GM18505 (cell line): ENCODE results near the gene SLC29A4.

Source experiments
- ATAC-seq: cut with Tn5 transposase; IDR thresholded peaks from one replicate; pipeline ENCODE4 v1.9.1; 2021; ENCODE audit not compliant: unreplicated experiment
- POLR2A ChIP-seq: IDR thresholded peaks from 4 replicates; pipeline ENCODE4 v1.6.1; 2011; ENCODE audit warnings: borderline replicate concordance; ENCODE audit not compliant: insufficient read depth, insufficient read length; ENCODE audit errors: extremely low read depth

The SLC29A4 gene

GRCh38 chr7:5343884-5344283 lies 61.1 kb downstream of the SLC29A4 start:
- no peak for TF ChIP-seq POLR2A
- no peak for ATAC-seq

DNA sequence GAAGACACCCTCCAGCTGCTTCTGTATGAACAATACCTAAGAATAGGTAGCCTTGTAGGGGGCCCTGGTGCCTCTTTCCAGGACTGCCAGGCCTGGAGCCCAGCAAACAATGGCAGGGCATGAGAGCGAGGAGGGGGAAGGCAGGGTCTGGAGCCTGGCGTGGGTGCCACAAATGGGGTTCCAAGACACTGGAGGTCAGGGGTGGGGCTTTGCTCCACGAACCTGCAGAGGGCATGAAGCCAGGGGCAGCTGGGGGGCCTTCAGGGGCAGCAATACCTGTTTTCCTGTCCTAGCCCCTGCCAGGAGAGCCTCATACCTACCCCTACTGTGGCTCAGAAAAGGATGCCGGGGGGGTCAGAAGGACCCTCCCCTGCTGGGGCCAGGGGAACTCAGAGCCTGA lies 61.6 kb downstream of the SLC29A4 start:
- no peak for ATAC-seq
- no peak for TF ChIP-seq POLR2A

DNA sequence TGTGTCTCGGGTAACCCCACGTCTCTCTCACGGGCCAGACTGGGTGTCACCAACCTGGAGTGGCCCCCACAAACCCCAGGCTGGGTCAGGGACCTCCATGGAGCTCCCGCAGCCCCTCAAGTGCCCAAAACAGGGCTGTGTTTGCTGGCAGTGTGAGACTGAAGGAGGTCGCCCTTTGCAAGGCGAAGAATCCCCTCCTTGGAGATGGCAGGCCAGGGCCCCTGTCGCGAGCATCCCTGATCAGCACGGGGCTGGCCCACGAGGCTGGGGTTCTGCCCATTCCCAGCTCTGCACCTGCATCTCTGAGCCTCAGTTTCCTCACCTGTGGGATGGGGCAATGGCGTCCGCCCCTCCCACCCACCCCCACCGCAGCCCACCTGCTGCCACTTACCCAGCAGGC lies 62.4 kb downstream of the SLC29A4 start:
- ATAC-seq, result no peak
- TF ChIP-seq POLR2A, result no peak

DNA sequence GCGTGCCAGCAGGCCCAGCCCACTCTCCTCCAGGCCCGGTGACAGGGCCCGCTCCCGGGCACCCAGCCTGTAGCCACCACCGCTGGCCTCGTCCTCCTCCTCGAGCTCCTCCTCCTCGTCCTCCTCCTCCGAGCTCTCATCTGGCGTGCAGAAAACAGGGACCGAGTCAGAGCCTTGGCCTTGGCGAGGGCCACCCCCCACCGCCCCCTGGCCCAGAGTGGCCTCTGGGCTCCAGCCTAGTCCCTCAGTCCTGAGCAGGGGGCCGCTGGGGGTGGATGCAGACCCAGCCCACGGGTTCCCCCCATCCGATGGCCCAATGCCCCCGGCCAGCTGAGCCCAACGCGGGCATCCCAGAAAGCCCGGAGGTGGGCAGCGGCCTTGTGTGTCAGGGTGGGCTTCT lies 62.9 kb downstream of the SLC29A4 start:
- ATAC-seq, result no peak
- no peak for TF ChIP-seq POLR2A

DNA sequence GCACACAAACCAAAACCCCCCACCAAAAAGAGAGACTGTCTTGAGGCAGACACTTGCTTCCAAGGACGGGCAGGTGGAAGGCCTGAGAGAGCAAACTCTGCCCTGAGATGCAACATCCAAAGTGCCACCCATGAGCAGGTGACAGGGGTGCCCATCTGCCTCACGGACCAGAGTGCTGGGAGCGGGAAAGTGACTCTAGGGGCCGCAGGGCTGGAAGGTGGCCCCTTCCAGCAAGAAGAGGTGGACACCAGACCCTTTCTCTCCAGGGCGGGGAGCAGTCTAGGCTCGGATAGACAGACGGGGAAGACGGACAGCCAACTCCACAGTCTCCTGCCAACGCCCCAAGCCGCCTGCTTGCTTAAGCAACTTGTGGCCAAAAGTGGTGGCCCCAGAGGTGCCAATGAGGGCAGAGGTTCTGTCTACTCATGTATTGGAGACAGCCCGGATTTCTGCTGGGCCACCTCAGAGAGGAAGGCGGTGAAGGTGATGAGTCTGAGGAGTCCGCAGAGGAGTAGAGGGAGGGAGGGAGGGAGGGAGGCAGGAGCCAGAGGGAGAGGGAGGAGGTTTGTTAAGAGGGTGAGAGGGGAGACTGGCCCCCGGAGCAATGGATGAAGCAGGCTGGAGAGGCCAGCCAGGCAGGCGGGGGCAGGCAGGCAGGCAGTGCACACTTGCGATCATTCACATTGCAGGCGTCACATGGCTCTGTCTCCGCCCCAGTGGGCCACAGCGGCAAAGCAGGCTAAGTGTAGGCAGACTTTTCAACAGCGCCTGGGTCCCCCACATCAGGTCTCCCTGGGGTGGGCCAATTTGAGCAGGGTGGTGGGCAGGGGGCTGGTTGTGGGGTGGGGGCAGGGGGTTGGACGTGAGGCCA lies 65.6 kb downstream of the SLC29A4 start:
- ATAC-seq, result no peak
- no peak for TF ChIP-seq POLR2A

GRCh38 chr7:5349005-5349380 lies 66.2 kb downstream of the SLC29A4 start:
- ATAC-seq, result no peak
- no peak for TF ChIP-seq POLR2A

DNA sequence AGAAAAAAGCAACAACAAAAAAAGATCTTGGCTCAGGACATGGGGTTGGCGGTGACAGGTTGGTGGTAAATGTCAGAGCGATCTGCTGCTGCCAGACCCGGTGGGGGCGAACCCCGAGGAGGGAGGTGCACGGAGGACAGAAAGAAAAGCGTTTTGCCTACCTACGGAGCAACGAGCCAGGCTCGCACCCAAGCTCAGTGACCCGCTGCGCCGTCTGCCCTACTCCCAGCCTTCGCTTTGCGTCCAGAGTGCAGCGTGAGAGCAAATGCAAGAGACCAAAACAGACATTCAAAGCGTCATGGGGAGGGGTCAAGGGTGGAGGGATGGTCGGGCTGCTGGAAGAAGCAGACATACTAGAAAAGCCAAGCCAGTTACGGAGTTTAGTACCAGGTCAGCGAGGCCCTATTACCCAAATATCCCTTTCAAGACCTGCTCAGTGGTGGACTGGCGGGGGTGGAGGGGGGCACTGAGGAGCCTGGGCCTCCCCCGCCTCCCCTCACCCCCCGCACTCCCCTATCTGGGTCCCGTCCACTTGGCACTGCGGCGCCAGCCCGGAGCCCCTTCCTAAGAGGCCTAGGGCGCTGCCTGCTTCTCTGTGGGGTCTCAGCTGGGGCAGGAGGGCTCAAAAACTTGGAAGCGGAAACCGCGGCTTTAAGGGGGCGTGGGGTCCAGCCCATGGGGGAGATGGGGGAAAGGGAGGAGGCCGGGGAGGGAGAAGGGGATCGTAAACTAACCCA lies 66.9 kb downstream of the SLC29A4 start:
- TF ChIP-seq POLR2A, result no peak

GRCh38 chr7:5350174-5350463 lies 67.4 kb downstream of the SLC29A4 start:
- TF ChIP-seq POLR2A, result no peak
- ATAC-seq, result no peak

More for the DNA sequence above, 66.9 kb downstream of the SLC29A4 start:
- ATAC-seq, result no peak

DNA sequence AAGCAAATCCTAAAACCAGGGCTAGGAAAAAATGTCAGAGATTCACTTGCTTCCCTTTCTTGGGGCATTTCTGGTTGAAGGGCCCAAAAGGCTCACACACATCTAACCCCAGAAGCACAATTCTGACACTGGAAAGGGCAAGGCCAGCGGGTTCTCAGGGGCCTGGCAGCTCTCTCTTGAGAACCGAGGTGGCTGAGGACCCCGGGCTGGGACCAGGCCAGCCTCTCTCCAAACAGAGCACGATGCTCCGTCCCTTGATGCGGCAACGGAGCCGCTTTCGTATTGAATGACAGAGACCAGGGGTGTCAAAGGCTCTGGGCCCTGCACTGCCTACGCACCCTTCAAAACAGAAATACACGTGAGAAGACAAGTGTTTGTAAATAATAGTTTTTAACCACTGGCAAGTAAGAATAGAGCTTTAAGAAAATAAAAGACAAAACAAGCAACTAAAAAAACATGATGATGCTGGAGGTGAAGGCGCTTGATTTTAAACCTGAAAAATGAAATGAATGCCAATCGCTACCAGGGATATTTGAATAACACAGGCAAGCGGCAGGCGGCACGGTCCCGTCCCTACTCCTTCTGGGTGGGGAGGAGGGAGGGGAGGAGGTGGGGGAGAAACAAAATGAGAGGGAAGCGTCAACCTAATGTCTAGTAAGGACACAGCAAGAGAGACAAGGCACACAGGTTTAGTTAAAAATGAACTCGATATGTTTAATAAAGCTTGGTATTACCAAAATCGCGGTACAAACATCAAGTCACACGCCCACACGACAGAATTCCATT lies 68.0 kb downstream of the SLC29A4 start:
- no peak for TF ChIP-seq POLR2A
- no peak for ATAC-seq

DNA sequence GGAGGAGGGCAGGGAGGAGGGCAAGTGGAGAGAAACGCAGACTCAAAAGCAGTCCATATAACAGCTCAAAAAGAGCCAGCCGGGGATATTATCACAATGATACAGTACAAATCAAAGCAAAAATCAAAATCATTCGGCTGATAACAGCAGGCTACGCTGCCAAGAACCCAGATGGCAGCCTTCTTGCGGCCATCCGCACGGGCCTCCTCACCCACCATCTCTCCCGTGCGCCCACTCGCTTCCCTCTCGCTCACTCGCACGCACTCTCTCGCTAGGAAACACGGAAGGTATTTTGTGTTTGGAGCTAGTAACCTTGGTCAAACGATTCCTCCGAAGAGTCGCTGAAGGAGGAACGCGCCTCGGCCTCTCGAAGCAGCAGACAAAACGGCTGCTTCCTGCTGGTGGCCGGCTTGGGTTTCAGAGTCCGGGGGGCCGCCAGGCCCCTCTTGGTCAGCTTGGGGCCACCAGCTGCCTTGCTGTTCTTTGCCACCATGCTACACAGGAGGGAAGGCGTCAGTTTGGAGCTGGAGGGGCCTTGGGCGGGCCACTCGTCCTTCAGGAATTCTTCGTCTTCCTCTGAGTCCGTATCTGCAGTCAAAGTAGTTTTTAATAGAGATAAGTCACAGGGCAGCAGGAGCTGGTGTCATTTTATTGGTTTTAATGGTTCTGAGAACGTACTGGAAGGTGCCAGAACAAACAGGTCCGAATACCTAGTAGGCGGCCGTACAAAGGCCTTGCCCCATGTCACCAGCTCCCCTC lies 68.9 kb downstream of the SLC29A4 start:
- no peak for TF ChIP-seq POLR2A
- ATAC-seq, result no peak

GRCh38 chr7:5352440-5353010 lies 69.8 kb downstream of the SLC29A4 start:
- ATAC-seq, result no peak
- no peak for TF ChIP-seq POLR2A

DNA sequence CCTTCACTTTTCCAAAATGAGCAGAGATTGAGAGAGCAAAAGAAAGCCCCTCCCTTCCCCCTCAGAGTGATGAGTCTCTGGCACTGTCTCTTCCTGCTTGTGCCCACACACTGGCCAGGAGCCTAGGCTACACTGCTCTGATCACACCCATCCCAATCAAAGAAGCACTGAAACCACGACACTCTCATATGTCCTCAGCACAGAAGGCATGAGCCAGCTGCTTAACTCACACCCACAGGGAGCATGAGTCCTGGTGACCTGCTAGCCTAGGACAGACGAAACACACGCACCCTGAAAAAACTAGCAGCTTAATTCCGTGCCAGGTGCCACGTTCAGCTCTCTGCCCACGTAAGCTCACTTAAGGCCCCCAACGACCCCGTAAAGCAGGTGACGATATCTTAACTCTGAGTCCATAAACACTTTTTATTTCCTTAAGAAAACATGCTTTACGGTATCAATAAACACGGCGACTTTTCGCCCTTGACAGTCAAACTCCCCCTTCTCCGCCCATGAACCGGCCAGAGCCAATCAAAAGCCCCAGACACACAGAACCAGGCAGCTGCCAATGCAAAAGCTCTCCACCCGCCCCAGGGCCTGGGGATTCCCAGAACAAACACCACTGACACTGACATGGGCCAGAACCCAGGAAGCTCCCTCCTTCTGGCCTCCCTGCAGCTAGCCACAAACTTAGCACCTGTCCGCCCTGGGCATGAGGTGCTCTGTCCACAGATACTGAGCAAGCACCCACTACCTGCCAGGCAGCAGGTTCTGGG lies 71.9 kb downstream of the SLC29A4 start:
- no peak for ATAC-seq
- no peak for TF ChIP-seq POLR2A
